HG02798 (cell line): ENCODE data around the gene COL11A2.

ENCODE experiments used
- ATAC-seq: cut with Tn5 transposase; IDR thresholded peaks from one replicate; pipeline ENCODE4 v1.9.1; 2021; ENCODE audit warnings: mild to moderate bottlenecking; ENCODE audit not compliant: unreplicated experiment, poor library complexity

COL11A2 gene

DNA sequence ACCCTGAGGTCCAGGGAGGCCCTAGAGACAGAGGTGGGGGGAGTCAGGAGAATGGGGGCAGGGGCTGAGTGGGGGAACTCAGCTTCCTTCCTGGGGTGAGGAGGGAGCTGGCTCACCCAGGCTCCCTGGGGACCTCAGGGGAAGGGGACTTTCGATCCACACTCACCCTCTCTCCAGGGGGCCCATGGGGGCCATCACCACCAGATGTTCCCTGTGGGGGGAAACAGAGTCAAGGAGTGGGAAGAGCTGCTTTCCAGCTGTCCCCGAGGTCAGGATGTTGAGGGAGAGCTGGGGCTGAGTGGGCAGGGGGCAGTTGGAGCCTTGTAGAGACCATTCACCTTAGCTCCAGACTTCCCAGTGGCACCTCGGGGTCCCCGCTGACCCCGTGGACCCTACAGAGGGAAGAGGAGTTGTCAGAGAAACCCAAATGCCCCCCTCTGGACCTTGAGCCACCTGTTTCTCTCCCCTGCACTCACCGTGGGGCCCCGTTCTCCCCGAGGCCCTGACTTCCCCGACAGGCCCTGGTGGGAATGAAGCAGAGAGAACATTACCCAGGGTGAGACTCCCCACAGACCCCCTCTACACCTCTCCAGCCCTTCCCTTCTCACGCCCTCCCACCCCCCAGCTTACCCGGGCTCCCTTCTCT lies 18.6 kb downstream of the COL11A2 start:
- ATAC-seq, result no peak

DNA sequence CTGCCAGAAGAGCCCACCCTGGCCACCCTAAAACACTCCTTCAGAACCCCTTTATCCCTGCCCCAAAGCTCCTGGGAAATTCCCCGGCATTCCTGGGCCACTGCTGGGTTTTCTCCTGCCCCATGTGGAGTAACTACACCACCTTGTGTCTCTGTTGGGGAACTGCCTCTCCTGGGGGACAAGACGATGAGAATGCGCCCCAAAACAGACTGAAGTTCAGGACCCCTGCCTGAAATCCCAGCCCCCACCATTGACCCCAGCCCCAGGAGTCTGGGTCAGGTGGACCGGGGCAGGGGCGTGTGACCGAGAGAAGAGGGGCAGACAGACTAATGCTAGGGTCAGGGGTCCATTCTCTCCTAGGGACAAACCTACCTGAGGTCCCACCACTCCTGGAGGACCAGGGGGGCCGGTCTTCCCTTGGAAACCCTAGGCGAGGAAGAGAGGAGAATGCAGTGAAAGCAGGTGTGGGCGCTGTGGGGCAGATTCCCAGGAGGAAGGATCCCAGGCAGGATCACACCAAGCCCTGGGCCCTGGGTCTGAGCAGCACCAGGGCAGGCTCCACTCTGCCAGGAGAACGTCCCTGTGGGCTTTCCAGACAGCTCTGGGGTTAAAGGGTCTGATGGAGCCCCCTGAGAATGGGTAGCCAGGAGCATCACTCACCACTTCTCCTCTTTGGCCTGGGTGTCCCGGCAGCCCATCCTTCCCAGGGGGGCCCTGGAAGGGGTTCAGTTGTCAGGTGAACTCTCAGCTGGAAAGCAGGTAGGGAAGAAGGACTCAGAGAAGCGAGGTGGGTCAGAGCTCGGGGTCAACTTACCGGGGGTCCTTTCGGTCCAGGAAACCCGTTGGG lies 19.4 kb downstream of the COL11A2 start:
- no peak for ATAC-seq

GRCh38 chr6:33171880-33172687 lies 20.2 kb downstream of the COL11A2 start:
- ATAC-seq, result no peak

DNA sequence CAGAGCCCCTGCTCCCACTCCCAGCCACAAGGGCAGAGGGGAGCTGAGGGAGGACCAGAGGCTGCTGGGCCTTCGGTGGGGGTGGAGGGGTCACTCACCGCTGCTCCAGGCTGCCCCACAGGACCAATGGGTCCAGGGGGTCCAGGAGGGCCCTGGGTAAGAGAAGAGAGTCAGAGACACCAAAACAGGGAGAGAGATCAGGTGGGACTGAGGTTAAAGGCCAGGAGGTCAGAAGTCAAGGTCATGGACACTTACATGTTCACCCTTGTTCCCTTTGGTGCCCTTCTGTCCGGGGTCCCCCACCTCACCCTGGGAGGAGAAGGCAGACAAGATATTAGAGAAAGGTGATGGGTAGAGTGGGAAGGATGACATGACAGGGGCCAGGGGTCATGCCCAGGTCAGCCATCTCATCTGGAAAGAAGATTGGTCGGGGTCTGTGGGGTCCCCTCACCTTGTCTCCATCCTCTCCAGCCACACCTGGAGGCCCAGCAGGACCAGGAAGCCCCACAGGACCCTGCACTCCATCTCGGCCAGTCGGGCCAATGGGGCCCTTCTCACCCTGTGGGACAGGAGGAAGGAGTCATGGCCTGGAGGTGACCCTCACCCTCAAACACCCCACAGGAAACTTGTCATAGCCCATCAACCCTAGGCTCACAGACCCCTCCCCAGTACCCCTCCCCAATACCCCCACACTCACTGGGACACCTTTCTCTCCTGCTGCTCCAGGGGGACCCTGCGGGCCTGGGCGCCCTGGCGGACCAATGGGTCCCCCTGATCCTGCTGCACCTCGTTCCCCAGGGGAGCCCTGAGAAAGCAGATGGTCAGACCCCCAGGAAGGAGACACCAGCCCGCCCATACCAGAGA lies 21.0 kb downstream of the COL11A2 start:
- no peak for ATAC-seq

- ATAC-seq, result no peak
Measured at GRCh38 chr6:33170176-33171015, 21.9 kb downstream of the COL11A2 start.

DNA sequence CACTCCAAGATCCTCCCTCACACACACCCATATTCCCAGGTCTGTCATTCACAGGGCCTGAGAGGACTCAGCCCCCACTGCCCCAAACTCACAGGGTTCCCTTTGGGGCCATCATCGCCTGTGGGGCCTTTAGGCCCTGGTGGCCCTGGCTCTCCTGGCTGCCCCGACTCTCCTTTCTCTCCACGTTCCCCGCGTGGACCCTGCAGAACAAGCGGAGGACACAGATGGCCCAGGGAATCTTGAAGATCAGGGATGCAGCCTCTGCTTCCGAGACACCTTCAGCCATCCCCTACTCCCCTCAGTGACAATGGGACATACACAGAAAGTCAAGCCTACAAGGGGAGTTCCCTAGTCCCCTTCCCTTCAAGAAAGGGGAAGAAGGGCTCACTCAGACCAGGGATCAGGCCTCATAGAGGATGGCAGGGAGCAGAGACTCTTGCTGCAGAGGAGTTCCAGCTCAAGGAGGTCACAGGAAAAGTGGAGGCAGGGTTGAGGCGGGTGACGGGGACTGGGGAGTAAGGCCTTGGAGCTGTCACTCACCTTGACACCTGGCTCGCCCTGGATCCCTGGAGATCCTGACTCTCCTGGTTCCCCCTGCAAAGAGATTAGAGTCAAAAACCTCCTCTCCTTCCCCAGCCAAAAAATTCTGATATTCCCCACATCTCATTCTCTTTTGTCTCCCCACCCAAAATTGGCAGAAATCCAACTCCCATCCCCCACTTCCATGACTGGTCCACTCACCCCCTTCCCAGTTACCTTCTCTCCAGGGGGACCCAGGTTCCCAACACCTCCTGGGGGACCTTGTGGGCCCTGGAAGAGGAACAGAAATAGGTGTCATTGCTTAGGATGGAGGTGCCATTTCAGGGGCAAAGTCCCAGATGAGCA lies 22.7 kb downstream of the COL11A2 start:
- ATAC-seq, result no peak

- no peak for ATAC-seq
Measured at GRCh38 chr6:33168639-33169038, 23.6 kb downstream of the COL11A2 start.

- ATAC-seq, result no peak
Measured at GRCh38 chr6:33168284-33168601, 24.0 kb downstream of the COL11A2 start.

DNA sequence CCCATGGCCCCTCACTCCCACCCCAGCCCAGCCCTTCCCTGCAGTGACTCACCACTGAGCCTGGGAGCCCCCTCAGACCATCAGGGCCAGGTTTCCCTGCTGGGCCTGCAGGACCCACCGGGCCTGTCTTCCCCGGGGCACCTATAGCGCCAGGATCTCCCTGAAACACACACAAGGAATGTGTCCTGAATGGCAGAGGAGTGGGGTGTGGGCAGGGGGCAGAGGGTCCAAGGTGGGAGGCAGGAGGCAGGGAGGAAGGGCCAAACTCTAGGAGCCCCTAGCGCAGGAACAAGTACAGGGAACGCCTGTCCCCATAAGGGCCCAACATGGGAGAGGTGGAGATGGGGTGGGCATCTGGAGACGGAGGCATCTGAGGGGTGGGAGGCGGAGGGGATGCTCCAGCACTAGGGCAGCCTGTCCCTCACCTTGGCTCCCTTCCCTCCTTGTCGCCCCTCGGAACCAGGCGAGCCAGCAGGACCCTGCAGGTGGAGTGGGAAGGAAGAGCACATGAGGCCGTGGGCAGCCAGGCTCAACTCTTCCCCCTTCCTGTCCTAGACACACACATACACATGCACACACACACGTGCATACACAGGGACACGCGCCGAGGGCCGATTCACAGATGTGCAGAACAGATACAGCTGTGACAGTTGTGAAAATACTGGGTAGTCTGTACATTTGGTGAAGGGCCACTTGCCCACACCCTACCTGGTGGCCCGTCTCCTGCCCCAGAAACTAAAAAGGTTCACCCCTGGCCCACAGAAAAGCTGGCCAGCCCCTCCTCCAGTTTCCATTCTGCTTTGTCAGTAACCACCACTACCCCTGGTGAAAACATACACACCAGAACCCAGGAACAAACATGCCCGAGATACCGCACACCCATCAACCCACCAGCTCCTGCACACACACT lies 24.6 kb downstream of the COL11A2 start:
- ATAC-seq, result no peak

- no peak for ATAC-seq
Measured at GRCh38 chr6:33166811-33167210, 25.5 kb downstream of the COL11A2 start.

DNA sequence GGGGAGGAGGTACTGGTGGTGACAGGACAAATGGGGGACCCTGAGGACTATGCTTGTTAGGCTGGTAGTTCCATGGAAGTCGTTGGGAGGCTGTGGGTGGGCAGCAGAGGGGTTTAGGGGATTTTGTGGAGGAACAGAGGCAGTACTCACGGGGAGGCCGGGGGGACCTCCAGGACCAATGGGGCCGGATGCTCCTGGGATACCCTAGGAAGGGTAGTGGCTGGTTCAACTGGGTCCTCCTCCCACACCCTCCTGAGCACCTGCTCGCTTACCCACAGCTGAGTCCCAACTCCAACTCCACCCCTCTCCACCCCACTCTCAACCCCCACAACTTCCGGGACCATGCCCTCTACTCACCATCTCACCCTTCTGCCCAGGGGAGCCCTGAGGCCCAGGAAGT lies 25.9 kb downstream of the COL11A2 start:
- no peak for ATAC-seq

- no peak for ATAC-seq
Measured at GRCh38 chr6:33165581-33166258, 26.5 kb downstream of the COL11A2 start.

GRCh38 chr6:33164665-33165373 lies 27.4 kb downstream of the COL11A2 start:
- ATAC-seq, result no peak

DNA sequence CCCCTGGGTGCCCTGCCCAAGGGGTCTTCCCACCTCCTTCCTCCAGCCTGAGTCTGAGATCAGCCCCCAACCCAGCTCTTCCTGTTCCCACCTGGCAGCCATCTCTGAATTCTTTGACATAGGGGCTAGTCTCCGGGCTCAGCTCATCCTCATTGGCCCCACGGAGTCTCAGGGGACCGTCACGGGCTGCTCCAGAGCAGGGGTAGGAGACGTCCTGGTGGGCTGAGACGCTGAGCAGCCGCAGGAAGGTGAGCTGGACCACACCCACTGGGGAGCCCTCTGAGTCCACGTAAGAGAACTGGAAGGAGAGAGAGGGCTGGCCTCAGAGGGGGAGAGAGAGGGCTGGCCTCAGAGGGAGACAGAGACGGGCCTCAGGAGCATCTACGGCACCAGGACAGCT lies 28.1 kb downstream of the COL11A2 start:
- no peak for ATAC-seq

GRCh38 chr6:33163540-33163939 lies 28.7 kb downstream of the COL11A2 start:
- ATAC-seq, result no peak
